NCI-H1417 (cell line): ENCODE data around the gene HYAL3.

Experiments used
- DNase-seq, 3 experiments: peaks; one replicate each; lab custom pipeline; 2025; lab: John Stamatoyannopoulos, UW

The HYAL3 gene

GRCh38 chr3:50298836-50299637 lies at the start of gene HYAL3, which contains the start of gene NAA80:
Gene HYAL3, minus strand, starts transcription at chr3:50299405. Its CDS starts 3,803 bp downstream, at chr3:50295602.
Gene NAA80, minus strand, starts transcription at chr3:50299405. Its CDS starts 1,942 bp downstream, at chr3:50297463.
- peak; percentile 93 to 97 (median 93) for DNase-seq

DNA sequence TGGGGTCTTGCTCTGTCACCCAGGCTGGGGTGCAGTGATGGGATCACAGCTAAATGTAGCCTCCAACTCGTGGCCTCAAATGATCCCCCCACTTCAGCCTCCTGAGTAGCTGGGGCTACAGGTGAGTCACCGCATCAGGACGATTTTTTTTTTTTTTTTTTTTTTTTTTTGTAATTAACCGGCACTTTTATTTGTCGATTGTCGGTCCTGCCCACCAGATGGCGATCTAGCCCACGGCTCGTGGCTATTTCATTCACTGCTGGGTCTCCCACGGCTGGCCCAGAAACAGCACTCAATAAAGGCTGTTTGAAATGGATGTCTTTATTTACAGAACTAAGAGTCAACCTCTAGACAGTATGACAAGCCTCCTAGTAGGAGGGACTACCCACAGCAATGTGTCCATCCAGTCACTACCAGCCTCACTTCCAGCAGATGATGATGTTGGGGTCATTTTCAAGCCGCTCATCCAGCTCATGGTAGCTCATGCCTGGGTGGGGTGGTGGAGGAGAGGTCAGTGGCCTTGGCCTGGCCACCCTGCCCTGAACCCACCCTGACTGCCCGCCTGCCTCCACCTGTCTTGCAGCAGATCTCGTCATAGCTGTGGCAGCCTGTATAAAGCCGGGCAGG lies 48.1 kb upstream of the HYAL3 start:
- DNase-seq = peak; percentile 48 to 85 (median 51)

DNA sequence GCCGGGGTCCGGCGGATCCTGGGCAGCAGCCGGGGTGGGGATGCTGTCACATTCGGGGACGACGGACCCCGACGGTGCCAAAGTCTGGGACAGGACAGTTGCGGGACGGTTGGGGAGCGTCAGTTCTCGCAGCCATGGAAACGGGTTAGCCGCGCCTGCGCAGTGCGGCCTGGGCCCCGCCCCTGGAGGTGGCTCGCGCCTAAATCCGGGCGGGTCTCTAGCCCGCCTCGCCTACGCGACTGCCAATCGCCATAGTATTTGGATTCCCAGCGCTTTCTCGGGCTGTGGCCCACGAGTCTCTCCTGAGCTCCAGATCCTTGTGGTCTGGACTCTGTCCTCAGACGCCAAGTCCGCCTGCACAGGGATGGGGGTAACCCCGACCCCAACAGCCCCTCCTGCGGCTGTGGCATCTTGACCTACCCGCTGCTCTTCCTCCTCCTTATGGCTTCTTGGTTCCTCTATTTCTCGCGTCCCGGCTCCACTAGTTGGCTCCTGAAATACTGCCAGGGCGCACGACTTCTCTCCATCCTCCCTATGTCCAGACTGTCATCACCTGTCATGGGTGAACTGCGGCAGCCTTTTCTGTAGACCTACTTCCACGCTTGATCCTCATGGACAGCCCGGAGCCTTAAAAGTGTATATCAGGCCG lies 46.5 kb upstream of the HYAL3 start, which contains the start of gene ZMYND10:
Gene ZMYND10, minus strand, starts transcription at position 147 of the 649 bp plus-strand sequence. CDS start 153 bp downstream, outside the sequence.
- peak; percentile 47 to 62 (median 55) for DNase-seq

DNA sequence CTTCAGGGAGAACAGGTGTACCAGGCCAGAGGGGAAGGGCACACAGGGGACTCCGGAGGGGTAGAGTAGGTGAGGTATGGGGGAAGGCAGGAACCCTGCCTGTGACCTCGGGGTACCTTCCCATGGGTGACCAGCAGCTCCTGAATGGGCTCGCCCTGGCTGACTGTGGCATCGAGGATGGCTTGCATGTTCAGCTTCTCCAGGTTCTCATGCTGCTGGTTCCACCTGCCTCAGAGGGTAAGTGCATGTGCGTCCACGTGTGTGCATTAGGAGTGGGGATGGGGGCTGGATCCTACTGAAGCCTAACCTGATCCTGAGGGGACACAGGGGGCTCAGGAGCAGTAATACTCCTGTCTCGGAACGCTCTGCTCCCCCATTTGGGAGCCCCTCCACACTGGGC lies 45.8 kb upstream of the HYAL3 start:
- no peak for DNase-seq

- no peak for DNase-seq
Measured at GRCh38 chr3:50342813-50343633, 43.8 kb upstream of the HYAL3 start.

DNA sequence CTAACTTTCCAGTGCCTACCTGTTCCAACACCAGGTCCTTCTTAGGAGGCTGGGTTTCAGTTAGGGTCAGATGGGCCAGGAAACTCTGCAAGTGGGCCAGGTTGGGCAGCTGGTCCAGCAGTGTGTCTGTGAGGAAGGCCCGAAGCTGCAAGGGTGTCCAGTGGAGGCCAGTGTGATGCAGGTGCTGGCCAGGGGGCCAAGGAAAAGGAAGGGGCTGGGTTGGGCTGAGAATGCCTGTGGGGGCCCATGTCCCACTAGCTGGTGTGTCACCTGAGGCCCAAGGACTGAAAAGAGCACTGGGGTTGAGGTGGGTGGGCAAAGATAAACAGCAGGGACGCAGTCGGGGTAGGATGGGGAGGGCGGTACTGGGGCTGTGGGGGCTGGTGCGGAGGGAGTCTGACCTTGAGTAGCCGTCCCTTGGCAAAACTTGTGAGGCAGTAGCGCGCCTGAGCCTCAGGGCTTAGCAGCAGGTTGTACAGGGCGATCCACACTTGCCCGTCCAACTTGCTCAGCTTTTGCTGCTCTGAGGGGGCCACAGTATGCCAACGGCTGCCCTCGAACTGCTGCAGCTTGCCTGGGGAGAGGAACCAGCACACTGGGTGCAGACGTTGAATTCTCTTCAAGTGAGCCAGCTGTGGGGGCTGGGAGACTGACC lies 42.9 kb upstream of the HYAL3 start:
- DNase-seq = no peak

DNA sequence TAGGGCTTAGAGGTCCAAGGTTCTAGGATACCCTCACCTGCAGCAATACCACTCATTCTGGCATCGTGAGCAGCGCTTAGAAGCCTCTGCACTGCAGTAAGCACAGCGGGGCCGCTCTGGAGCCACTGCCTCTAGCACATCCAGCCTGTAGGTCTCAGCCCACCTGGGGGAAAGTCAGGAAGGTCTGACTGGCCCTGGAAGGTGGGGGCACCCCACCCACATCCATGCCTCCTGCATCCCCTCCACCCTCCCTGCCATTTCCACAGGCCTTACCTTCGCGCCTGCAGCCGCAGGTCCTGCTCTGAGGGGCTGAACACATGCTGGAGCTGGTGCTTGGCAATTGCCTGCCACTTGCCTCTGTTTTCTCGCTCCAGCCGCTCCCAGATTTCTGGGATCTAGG lies 42.3 kb upstream of the HYAL3 start:
- DNase-seq = no peak

DNA sequence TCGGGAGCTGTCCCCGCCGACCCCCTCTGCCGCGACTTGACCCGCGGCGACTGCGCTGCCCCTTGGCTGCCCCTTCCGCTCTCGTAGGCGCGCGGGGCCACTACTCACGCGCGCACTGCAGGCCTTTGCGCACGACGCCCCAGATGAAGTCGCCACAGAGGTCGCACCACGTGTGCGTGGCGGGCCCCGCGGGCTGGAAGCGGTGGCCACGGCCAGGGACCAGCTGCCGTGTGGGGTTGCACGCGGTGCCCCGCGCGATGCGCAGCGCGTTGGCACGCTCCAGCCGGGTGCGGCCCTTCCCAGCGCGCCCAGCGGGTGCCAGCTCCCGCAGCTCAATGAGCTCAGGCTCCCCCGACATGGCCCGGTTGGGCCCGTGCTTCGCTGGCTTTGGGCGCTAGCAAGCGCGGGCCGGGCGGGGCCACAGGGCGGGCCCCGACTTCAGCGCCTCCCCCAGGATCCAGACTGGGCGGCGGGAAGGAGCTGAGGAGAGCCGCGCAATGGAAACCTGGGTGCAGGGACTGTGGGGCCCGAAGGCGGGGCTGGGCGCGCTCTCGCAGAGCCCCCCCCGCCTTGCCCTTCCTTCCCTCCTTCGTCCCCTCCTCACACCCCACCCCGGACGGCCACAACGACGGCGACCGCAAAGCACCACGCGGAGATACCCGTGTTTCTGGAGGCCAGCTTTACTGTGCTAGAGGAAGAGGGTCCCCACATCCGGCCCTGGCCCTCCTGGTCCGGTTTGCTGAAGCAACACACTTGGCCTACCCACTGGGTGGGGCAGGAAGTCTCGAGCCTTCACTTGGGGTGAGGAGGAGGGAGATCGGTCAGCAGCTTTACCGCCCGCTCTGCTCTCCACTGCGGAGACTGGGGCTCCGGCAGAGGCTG lies 41.5 kb upstream of the HYAL3 start, which contains the start of gene RASSF1:
Gene RASSF1, minus strand, starts transcription at position 389 of the 882 bp plus-strand sequence. Its CDS starts 31 bp downstream, at position 358.
- DNase-seq = no peak

DNA sequence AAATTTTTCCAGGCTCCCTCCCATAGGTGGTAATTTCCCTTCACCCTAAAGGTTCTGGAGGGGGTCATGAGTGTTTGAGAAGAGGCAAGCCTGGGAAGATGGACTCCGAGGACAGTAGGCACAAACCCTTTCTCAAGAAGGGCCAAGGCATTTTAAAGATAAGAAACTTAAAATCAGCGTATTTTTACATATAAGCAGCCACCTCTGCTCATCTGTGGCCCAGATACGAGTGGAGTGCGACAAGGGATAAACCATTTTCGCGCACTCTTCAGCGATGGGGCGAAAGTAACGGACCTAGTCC lies 40.9 kb upstream of the HYAL3 start:
- no peak for DNase-seq

GRCh38 chr3:50339485-50340146 lies 40.4 kb upstream of the HYAL3 start:
- DNase-seq = no peak

DNA sequence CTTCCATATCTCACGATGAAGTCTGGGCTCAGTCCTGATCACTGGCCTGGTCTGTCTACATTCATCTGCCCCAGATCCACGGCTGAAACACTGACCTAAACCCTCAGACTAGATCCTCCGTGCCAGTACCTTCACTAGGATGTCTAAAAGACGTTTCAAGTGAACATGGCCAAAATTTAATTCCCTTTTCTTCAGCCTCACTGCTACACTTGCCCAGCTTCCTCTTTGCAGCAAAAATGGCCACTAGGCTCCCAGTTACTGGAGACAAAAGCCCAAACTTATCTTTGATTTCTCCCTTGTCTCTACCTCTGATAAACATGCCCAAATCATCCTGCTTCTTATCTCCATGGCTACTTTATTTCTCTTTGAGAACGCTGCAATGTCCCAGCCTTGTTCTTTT lies 39.8 kb upstream of the HYAL3 start:
- DNase-seq = no peak

DNA sequence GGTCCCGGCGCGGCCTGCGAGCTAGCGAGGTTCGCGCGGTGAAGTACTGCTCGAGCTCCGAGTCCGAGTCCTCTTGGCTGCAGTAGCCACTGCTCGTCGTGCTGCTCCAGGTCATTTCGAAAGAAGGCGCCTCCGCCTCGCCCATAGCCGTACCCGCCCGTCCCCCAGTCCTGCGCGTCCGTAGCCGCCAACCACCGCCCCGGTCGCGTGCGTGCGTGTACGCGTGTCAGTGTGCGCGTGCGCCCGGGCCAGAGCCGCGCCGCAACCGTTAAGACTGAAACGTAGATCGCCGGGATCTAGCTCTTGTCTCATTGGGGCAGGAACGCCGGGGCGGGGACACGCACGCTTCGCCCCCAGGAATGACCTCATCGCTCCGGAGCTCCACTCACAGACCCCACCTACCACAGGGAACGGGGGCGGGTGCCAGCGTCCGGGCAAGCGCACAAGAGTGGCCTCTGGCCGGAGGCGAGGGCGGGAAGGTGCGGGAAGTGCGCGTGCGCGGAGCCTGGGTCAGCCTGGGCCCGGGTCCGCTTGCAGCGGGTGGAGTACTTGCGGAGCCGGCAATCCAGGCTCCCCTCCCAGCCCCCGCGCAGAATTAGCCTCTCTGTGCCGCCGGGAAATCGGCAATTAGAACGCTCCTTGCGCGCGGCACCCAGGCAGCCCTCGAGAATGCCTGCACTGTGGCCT lies 38.1 kb upstream of the HYAL3 start:
- DNase-seq = peak; percentile 93 to 98 (median 95)

GRCh38 chr3:50336452-50337174 lies 37.4 kb upstream of the HYAL3 start:
- peak in 1 of 3 experiments; percentile 49 for DNase-seq

GRCh38 chr3:50334339-50335075 lies 35.3 kb upstream of the HYAL3 start:
- DNase-seq = no peak

DNA sequence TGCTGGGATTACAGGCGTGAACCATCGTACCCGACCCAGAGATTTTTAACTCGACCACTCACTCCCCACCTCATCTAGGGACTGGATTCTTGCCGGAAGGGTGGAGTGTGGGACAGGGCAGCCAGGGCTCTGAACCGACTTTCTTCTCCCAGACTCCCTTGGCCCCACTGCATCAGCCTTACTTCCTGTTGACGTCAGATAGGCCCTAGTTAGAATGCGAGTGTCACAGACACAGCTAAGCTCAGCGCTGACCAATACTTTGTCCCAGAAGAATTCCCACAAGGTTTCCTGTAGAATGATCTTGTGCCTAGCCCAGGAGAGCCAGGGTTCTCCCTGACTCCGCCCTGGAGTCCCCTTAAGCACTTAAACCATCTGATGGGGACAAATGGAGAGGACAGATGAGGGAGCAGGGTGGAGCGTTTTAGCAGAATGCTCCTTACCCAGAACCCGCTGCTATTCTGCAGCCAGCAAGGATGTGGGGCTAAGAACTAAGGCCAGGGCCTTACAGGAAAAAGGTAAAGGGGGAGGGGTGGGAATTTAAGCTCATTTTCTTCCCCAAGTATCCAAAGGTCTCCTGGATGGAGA lies 34.6 kb upstream of the HYAL3 start:
- DNase-seq = no peak

- DNase-seq = no peak
Measured at GRCh38 chr3:50331364-50331907, 32.2 kb upstream of the HYAL3 start.

DNA sequence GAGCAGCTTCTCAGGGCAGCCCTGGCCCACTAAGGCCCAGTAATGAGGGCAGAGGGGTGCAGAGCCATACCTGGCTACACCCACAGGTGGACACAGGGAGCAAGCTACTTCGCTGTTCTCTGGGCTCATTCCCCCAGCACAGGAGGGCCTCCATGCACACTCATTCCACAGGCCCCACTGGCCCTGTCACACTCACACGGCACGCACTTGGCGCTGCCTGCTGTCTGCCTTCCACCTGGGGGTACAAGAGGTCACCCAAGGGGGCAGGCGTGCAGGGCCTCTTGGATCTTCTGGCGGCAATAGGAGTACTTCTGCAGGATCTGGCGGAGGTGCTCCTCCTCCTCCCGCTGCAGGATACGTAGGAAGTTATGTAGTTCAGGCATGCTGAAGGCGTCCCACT lies 31.1 kb upstream of the HYAL3 start:
- DNase-seq = no peak
